ENCODE results near the gene PLAC1. TPM values are rescaled to one million over a fixed set of nuclear protein-coding genes. Genes with fewer than 3 reads are reported as not detected.

Gene PLAC1
- total RNA-seq, 4 donors from 2014 or later, result not detected

- no peak for TF ChIP-seq POLR2A (IDR thresholded peaks at IDR 0.05)
- no peak for TF ChIP-seq POLR2AphosphoS5 (IDR thresholded peaks at IDR 0.05)
- no peak for TF ChIP-seq EP300 (IDR thresholded peaks at IDR 0.05)
- TF ChIP-seq CTCF (IDR thresholded peaks at IDR 0.05), result no peak
- no peaks in the 10 kb centered on the region for H3K4me1 ChIP-seq
- no peak for DNase-seq (ENCODE audit: low spot score in 2 of 2)
- no peak overlapping the region for H3K4me3 ChIP-seq
- no peaks in the 10 kb centered on the region for H3K36me3 ChIP-seq
- no peaks in the 10 kb centered on the region for H3K27me3 ChIP-seq
- 65% methylated on average over 6 of the region's 6 CpGs for WGBS
- no peaks in the 10 kb centered on the region for H3K9me3 ChIP-seq
- H3K27ac ChIP-seq, result no peak overlapping the region
These were observed 13.0 kb upstream of the PLAC1 start for GRCh38 chrX:134671294-134671693.

GRCh38 chrX:134670134-134670924 is 12.1 kb upstream of the PLAC1 start:
- Histone ChIP-seq H3K9me3 (no peaks in the 10 kb centered on the region), H3K4me3 (no peak overlapping the region), H3K36me3 (no peaks in the 10 kb centered on the region), H3K4me1 (no peaks in the 10 kb centered on the region), H3K27me3 (no peaks in the 10 kb centered on the region), H3K27ac (no peak overlapping the region)
- TF ChIP-seq POLR2A (IDR thresholded peaks at IDR 0.05), result no peak
- TF ChIP-seq POLR2AphosphoS5 (IDR thresholded peaks at IDR 0.05), result no peak
- no peak for TF ChIP-seq CTCF (IDR thresholded peaks at IDR 0.05)
- 0% methylated on average over 1 of the region's 1 CpG for WGBS
- DNase-seq (ENCODE audit: low spot score in 2 of 2), result no peak

GRCh38 chrX:134669378-134670098 is 11.3 kb upstream of the PLAC1 start:
- H3K27ac ChIP-seq, result no peak overlapping the region
- H3K36me3 ChIP-seq, result no peaks in the 10 kb centered on the region
- no peak for DNase-seq (ENCODE audit: low spot score in 2 of 2)
- H3K27me3 ChIP-seq, result no peaks in the 10 kb centered on the region
- 72% methylated on average over 14 of the region's 14 CpGs for WGBS
- no peaks in the 10 kb centered on the region for H3K9me3 ChIP-seq
- no peaks in the 10 kb centered on the region for H3K4me1 ChIP-seq
- TF ChIP-seq EP300 (IDR thresholded peaks at IDR 0.05), result no peak
- TF ChIP-seq CTCF (IDR thresholded peaks at IDR 0.05), result no peak
- TF ChIP-seq POLR2AphosphoS5 (IDR thresholded peaks at IDR 0.05), result no peak
- TF ChIP-seq POLR2A (IDR thresholded peaks at IDR 0.05), result no peak
- H3K4me3 ChIP-seq, result no peak overlapping the region

- 64% methylated on average over 1 of the region's 1 CpG for WGBS
- no peak overlapping the region for H3K4me3 ChIP-seq
- no peaks in the 10 kb centered on the region for H3K9me3 ChIP-seq
- no peak for TF ChIP-seq CTCF (IDR thresholded peaks at IDR 0.05)
- TF ChIP-seq POLR2AphosphoS5 (IDR thresholded peaks at IDR 0.05), result no peak
- TF ChIP-seq EP300 (IDR thresholded peaks at IDR 0.05), result no peak
- TF ChIP-seq POLR2A (IDR thresholded peaks at IDR 0.05), result no peak
- H3K36me3 ChIP-seq, result no peaks in the 10 kb centered on the region
- H3K27me3 ChIP-seq, result no peaks in the 10 kb centered on the region
- no peaks in the 10 kb centered on the region for H3K4me1 ChIP-seq
- DNase-seq (ENCODE audit: low spot score in 2 of 2), result no peak
- no peak overlapping the region for H3K27ac ChIP-seq
These were observed 5.9 kb upstream of the PLAC1 start for GRCh38 chrX:134664202-134664601.

GRCh38 chrX:134661295-134661694 is 3.0 kb upstream of the PLAC1 start:
- no peak for DNase-seq (ENCODE audit: low spot score in 2 of 2)
- no peaks in the 10 kb centered on the region for H3K9me3 ChIP-seq
- 76% methylated on average over 4 of the region's 4 CpGs for WGBS

More at GRCh38 chrX:134661295-134661694, 3.0 kb upstream of the PLAC1 start:
- Histone ChIP-seq H3K27ac (no peak overlapping the region), H3K27me3 (no peaks in the 10 kb centered on the region), H3K36me3 (no peaks in the 10 kb centered on the region), H3K4me3 (no peak overlapping the region), H3K4me1 (no peaks in the 10 kb centered on the region)
- TF ChIP-seq EP300 (IDR thresholded peaks at IDR 0.05) (no peak), CTCF (IDR thresholded peaks at IDR 0.05) (no peak), POLR2A (IDR thresholded peaks at IDR 0.05) (no peak), POLR2AphosphoS5 (IDR thresholded peaks at IDR 0.05) (no peak)
